ENCODE data around the gene EHF.

The EHF gene

DNA sequence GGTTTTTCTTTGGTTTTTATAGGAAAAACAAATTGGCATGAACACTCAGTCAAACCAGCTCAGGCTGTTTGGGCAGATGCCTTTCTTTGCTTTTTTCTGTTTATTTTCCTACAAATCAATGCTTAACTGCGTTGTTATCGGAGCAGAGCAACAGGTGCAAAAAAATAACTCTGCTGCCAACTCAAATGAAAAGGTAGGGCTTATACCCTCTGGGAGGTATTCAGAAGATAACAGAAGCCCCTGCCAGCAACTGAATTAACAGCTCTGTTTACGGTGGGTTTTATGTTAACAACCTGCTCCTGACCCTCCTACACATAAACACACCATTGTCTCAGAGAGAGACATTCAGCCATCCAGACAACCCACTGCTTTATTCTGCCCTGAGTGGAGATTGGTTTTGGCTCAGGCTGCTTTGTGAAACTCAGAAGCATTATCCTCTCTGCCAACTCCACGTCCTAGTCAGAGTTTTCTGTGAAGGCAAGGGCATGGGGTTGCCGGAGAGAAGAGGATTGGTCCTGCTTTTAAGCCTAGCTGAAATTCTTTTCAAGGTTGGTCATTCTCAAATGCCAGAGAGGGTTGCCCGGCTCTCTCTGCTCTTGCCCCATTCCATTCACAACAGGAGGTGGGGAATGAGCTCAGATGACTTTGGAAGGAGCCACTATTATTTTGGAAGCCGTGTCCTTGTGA is 11.4 kb downstream of the EHF start:
- TF ChIP-seq, protein P1, sequence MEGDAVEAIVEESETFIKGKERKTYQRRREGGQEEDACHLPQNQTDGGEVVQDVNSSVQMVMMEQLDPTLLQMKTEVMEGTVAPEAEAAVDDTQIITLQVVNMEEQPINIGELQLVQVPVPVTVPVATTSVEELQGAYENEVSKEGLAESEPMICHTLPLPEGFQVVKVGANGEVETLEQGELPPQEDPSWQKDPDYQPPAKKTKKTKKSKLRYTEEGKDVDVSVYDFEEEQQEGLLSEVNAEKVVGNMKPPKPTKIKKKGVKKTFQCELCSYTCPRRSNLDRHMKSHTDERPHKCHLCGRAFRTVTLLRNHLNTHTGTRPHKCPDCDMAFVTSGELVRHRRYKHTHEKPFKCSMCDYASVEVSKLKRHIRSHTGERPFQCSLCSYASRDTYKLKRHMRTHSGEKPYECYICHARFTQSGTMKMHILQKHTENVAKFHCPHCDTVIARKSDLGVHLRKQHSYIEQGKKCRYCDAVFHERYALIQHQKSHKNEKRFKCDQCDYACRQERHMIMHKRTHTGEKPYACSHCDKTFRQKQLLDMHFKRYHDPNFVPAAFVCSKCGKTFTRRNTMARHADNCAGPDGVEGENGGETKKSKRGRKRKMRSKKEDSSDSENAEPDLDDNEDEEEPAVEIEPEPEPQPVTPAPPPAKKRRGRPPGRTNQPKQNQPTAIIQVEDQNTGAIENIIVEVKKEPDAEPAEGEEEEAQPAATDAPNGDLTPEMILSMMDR (conservative IDR thresholded peaks at IDR 0.05), result no peak
- peak overlapping the region; percentile 100 for H3K27ac ChIP-seq

DNA sequence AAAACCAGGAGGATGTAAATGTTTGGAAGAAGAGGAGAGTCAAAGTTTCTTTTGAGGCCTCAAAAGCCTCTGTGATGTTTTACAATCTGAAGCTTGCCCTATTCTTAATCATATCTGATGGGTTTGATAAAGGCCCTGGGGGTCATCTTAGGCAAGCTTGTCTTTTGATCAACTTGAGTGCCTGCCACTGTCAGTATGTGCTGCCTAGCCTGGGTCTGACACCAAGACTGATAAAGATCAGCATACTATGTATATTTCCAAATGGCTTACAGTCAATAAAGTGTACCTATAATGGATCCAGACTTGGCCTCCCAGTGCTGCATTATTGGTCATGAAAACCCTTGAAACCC is 12.7 kb downstream of the EHF start:
- TF ChIP-seq, protein P1 (conservative IDR thresholded peaks at IDR 0.05), result no peak
- peak overlapping the region; percentile 100 for H3K27ac ChIP-seq

DNA sequence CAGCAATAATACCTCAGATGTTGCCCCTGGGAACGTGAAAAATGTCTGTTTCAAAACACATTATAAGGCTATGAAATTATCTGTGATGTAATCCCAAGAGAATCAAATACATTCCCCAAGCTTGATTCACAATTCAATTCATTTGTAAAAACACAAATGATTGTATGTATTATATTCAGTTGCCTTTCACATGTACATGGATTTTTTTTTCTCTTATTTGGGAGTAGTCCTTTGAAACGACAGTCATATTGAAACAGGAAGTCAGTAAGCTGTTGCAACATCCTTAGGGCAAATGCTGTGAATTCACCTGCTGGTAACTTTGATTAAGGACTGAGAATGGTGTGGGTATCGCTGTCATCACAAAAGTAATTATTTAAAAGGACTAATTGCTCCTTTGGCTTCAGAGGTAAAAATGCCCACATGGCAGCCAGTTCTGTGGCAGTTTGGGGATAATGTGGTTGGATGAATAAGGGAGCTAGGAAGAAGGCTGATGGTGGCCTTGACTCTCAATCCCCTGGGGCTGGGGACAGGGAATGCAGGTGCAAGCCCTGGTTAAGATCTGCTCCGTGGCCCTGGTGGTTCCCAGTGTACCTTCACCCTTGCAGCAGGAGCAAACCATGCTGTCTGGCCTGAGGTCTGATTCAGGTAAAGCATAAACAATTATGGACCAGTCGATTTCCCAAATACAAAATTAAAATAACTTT is 13.2 kb downstream of the EHF start:
- TF ChIP-seq, protein P1 (conservative IDR thresholded peaks at IDR 0.05), result no peak
- H3K27ac ChIP-seq, result peak overlapping the region; percentile 100

DNA sequence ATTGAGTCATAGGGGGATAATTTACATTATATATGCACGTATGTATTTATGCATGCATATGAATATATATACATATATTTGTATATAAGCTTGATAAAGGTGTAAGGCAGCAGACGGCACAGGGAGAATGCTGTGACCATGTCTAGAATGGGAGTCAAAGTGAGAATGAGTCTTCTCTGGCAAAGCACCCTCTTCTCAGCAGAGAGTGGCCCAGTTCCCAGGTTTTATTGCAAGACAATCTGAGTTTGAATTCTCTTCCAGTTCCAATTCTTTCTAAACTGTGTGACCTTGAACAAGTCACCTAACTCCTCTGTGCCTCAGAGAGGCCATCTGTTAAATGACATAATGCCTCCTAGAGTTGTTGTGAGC is 13.8 kb downstream of the EHF start:
- peak overlapping the region; percentile 100 for H3K27ac ChIP-seq
- TF ChIP-seq, protein P1 (conservative IDR thresholded peaks at IDR 0.05), result no peak

DNA sequence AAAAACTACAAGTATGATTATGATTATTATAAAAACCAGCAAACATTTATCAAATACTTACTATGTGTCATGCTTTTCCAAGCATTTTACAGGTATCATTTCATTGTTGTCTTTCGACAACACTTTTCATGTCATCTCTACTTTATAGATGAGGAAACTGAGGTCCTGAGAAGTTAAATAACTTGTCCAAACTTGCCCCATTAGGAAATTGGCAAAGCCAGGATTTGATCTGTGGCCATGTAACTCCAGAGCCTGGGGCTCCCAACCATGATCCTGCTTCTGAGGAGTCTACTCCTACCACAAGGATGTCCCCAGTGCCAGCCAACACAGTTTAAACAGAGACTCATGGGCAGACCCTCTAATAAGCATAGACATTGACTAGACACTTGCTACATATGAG is 15.2 kb downstream of the EHF start:
- TF ChIP-seq, protein P1 (conservative IDR thresholded peaks at IDR 0.05), result no peak
- H3K27ac ChIP-seq, result peak overlapping the region; percentile 100

DNA sequence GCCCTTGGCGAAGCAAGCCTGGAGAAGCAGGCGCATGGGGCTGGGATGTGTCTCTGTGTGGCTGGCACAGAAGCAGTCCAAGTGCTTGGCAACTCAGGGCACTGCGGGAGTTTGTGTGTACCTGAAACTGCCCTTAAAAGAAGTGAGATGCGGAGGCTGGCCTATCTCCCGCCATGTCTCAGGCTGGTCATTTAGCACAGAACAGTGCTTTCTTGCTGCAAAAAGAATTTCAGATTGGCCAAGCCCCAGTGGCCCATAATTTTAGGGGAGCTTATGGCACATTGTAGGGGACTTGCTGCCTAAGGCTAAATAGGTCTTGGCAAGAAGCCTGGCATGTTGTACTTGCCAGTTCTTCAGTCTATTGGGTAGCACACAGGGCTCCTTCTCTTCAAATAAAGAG is 16.4 kb downstream of the EHF start:
- peak overlapping the region; percentile 100 for H3K27ac ChIP-seq
- TF ChIP-seq, protein P1 (conservative IDR thresholded peaks at IDR 0.05), result no peak

DNA sequence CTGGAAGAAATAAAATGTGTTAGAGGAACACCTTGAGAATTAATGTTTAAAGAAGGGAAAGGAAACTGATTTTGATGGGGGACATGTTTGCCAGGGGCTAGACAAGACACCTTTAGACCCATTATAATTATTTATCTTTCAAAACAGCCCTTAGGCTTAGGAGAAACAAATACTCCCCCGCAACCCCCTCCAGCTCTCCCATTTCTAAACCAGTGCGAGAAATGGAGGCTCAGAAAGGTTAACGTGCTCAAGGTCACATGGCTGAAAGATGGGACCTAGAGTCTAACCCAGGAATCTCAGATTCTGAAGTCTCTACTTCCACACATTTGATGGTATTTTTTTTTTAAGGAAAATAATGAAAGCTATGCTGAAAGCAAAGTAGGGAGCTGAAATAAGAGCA is 18.0 kb downstream of the EHF start:
- peak overlapping the region; percentile 100 for H3K27ac ChIP-seq
- TF ChIP-seq, protein P1 (conservative IDR thresholded peaks at IDR 0.05), result no peak
